HFFc6 (cell line): ENCODE measurements around the gene LLPH. TPM values are rescaled to one million over a fixed set of nuclear protein-coding genes. Genes with fewer than 3 reads are reported as not detected.

ENCODE experiments used
- DNase-seq: peaks from one replicate; pipeline ENCODE4 v3.0.0-alpha.2; 2018
- H3K27ac Mint-ChIP-seq: 2 replicates; pipeline ENCODE4 v1.8.0; 2020; ENCODE audit warnings: mild to moderate bottlenecking, mixed read lengths
- H3K27me3 Mint-ChIP-seq: 2 replicates; pipeline ENCODE4 v1.8.0; 2021; ENCODE audit warnings: mild to moderate bottlenecking, moderate library complexity, mixed read lengths; ENCODE audit not compliant: insufficient read depth
- H3K36me3 Mint-ChIP-seq: 2 replicates; pipeline ENCODE4 v1.8.0; 2021; ENCODE audit warnings: low read depth, mixed read lengths
- H3K4me1 Mint-ChIP-seq: 2 replicates; pipeline ENCODE4 v1.8.0; 2020; ENCODE audit warnings: low read depth, mixed read lengths
- H3K4me3 Mint-ChIP-seq: 2 replicates; pipeline ENCODE4 v1.8.0; 2020; ENCODE audit warnings: mild to moderate bottlenecking, moderate library complexity, mixed read lengths
- H3K9me3 Mint-ChIP-seq: 2 replicates; pipeline ENCODE4 v1.8.0; 2020; ENCODE audit warnings: mild to moderate bottlenecking, mixed read lengths
- total RNA-seq, 6 experiments: library from RNA; stranded (reverse); fragmentation: NEBNext Ultra II Directional; extraction: Animal tissue kit (Norgen Biotek cat#: 25700); gene quantifications; 2 replicates in 1 of 6; 3 replicates in 5 of 6; pipeline ENCODE4 v1.2.3, GENCODE V29; 2021
- TF ChIP-seq, protein P1 (sequence below): fragments of 200-600 bp; sonication (generic); IDR thresholded peaks from 2 replicates; pipeline ENCODE4 v1.5.0; 2021; ENCODE audit warnings: antibody characterized with exemption, mild to moderate bottlenecking

The LLPH gene
- total RNA-seq, 6 experiments from 2014 or later = 41.1 to 53.1 (median 45.5) TPM

DNA sequence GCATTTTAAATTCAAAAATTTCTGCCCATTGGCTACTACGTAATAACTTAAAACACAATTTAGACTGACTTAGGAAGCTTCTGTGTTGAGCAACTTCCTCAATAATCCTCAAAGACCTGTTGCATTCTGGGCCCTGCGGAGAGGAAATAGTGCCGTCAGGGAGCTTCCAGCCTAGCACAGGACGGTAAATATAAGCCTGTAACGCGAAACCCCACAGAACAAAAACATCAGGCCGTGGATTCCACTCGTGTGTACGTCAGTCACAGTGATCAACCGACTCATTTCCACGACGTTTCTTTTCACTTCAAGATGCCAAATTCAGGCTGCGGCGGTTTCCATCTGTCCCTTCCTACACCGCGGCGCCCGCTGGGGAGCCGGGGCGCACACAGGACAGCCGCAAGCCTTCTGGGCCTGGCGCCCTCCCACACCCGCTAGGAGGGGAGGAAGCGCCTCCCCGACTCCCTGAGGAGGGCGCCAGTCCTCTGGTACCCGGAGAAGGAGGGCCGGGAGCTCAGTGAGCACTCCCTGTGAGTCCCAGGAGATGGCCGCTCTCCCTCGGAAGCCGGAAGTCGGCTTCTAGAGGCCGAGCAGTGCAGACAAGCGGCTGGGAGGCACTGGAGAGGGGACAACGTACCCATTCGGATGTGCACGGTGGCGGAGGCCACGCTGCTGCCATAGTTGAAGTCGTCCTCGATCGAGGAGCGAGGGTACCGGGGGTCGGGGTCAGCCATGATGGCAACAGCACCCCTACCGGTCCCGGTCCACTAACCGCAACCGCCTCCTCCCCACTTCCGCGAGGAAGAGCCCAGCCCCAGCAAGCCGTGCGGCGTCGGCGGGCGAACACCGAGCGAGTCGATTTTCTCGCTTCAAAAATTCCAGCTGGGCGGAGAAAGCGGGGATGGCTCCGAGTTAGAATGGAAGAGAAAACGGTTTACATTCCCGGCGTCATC, 38.9 kb upstream of the LLPH start, which contains the start of gene TMBIM4:
TMBIM4 (minus strand) TSS at position 776 of the 950 bp plus-strand sequence; CDS start at position 731, 45 bp downstream.
- H3K27ac Mint-ChIP-seq = peak within 1 kb of the TSS; percentile 100
- peaks cover 21% of the 10 kb centered on the region for H3K9me3 Mint-ChIP-seq
- H3K36me3 Mint-ChIP-seq = peaks cover 45% of the 10 kb centered on the region
- DNase-seq = peak; percentile 89
- TF ChIP-seq, protein P1, sequence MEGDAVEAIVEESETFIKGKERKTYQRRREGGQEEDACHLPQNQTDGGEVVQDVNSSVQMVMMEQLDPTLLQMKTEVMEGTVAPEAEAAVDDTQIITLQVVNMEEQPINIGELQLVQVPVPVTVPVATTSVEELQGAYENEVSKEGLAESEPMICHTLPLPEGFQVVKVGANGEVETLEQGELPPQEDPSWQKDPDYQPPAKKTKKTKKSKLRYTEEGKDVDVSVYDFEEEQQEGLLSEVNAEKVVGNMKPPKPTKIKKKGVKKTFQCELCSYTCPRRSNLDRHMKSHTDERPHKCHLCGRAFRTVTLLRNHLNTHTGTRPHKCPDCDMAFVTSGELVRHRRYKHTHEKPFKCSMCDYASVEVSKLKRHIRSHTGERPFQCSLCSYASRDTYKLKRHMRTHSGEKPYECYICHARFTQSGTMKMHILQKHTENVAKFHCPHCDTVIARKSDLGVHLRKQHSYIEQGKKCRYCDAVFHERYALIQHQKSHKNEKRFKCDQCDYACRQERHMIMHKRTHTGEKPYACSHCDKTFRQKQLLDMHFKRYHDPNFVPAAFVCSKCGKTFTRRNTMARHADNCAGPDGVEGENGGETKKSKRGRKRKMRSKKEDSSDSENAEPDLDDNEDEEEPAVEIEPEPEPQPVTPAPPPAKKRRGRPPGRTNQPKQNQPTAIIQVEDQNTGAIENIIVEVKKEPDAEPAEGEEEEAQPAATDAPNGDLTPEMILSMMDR = peak; percentile 78
- peaks cover 30% of the 10 kb centered on the region for H3K4me1 Mint-ChIP-seq
- H3K4me3 Mint-ChIP-seq = peak within 1 kb of the TSS; percentile 99
- H3K27me3 Mint-ChIP-seq = no peaks in the 10 kb centered on the region

DNA sequence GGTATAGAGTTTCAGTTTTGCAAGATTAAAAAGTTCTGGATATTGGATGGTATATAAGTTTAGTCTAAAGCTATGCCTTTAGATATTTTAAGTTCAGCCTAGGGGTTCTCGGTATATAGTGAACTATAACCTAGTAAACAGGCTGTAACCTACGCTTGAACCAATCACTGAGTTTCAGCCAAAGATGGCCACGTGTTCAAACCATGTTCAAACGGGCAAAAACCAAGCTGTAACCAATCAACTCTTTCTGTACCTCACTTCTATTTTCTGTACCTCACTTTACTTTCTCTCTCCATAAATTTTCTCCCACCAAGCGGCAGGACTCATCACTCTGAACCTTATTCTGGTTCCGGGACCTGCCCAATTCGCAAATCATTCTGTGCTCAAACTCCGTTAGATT, 37.9 kb upstream of the LLPH start:
- Mint-ChIP-seq H3K9me3 (peaks cover 23% of the 10 kb centered on the region), H3K36me3 (peaks cover 56% of the 10 kb centered on the region), H3K27ac (peak overlapping the region; percentile 100), H3K4me1 (peaks cover 41% of the 10 kb centered on the region), H3K4me3 (peak overlapping the region; percentile 99), H3K27me3 (no peaks in the 10 kb centered on the region)
- TF ChIP-seq, protein P1 = no peak
- DNase-seq = no peak

DNA sequence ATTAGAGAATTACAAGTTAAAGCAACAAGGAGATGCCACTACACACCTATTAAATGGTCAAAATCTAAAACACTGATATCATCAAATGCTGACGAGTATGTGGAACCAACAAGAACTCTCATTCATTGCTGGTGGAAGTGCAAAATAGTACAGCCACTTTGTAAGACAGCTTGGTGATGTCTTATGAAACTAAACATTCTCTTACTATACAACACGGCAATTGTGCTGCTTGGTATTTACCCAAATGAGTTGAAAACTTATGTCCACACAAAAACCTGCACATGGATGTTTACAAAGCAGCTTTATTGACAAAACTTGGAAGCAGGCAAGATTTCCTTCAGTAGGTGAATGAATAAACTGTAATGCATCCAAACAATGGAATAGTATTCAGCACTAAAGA, 36.0 kb upstream of the LLPH start:
- H3K4me3 Mint-ChIP-seq = no peak overlapping the region
- no peak overlapping the region for H3K27ac Mint-ChIP-seq
- H3K4me1 Mint-ChIP-seq = peaks cover 48% of the 10 kb centered on the region
- no peak for DNase-seq
- H3K36me3 Mint-ChIP-seq = peaks cover 56% of the 10 kb centered on the region
- peaks cover 23% of the 10 kb centered on the region for H3K9me3 Mint-ChIP-seq
- H3K27me3 Mint-ChIP-seq = peaks cover 2% of the 10 kb centered on the region; the same call in 1 of the 2 replicates
- TF ChIP-seq, protein P1 = no peak

DNA sequence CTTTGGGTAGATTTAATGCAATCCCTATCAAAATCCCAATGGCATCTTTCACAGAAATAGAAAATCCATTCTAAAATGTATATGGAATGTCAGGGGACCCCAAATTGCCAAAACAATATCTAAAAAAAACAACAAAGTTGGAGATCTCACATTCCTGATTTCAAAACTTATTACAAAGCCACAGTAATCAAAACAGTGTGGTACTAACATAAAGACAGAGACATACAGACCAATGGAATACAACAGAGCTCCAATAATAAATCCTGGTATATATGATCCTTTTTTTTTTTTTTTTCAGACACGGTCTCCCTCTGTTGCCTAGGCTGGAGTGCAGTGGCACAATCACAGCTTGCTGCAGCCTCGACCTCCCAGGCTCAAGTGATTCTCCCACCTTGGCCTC, 34.6 kb upstream of the LLPH start:
- peaks cover 48% of the 10 kb centered on the region for H3K4me1 Mint-ChIP-seq
- H3K4me3 Mint-ChIP-seq = no peak overlapping the region
- TF ChIP-seq, protein P1 = no peak
- H3K9me3 Mint-ChIP-seq = peaks cover 23% of the 10 kb centered on the region
- peaks cover 2% of the 10 kb centered on the region; the same call in 1 of the 2 replicates for H3K27me3 Mint-ChIP-seq
- no peak overlapping the region for H3K27ac Mint-ChIP-seq
- no peak for DNase-seq
- H3K36me3 Mint-ChIP-seq = peaks cover 59% of the 10 kb centered on the region

DNA sequence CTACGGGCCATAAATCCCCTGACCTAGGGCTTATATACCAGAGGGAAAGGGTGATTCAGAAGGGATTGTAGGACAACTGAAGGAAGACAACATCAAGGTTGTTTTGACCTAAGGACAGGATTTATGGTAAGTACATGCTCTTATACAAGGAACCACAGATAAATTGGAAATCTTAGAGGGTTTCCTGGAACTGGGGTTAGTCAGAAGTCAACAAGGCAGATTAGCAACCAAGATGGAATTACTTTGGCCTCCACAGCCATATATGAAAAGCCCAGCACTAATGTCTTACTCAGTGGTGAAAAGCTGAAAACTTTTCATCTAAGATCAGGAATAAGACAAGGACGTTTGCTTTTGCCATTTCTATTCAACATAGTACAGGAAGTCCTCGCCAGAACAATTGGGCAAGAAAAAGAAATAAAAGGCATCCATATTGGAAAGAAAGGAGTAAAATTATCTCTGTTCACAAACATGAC, 33.8 kb upstream of the LLPH start:
- DNase-seq = no peak
- Mint-ChIP-seq H3K36me3 (peaks cover 67% of the 10 kb centered on the region), H3K4me1 (peaks cover 48% of the 10 kb centered on the region)

More for the DNA sequence above, 33.8 kb upstream of the LLPH start:
- H3K27me3 Mint-ChIP-seq = peaks cover 2% of the 10 kb centered on the region; the same call in 1 of the 2 replicates
- H3K27ac Mint-ChIP-seq = no peak overlapping the region; the same call in 1 of the 2 replicates
- H3K9me3 Mint-ChIP-seq = peaks cover 23% of the 10 kb centered on the region
- H3K4me3 Mint-ChIP-seq = no peak overlapping the region
- TF ChIP-seq, protein P1 = no peak
